Measurements from ENCODE around the gene HOXA2. TPM values are rescaled to one million over a fixed set of nuclear protein-coding genes. Genes with fewer than 3 reads are reported as not detected.

HOXA2 gene
- total RNA-seq, 4 donors from 2014 or later: 0.39 to 2.5 (median 1.8) TPM

DNA sequence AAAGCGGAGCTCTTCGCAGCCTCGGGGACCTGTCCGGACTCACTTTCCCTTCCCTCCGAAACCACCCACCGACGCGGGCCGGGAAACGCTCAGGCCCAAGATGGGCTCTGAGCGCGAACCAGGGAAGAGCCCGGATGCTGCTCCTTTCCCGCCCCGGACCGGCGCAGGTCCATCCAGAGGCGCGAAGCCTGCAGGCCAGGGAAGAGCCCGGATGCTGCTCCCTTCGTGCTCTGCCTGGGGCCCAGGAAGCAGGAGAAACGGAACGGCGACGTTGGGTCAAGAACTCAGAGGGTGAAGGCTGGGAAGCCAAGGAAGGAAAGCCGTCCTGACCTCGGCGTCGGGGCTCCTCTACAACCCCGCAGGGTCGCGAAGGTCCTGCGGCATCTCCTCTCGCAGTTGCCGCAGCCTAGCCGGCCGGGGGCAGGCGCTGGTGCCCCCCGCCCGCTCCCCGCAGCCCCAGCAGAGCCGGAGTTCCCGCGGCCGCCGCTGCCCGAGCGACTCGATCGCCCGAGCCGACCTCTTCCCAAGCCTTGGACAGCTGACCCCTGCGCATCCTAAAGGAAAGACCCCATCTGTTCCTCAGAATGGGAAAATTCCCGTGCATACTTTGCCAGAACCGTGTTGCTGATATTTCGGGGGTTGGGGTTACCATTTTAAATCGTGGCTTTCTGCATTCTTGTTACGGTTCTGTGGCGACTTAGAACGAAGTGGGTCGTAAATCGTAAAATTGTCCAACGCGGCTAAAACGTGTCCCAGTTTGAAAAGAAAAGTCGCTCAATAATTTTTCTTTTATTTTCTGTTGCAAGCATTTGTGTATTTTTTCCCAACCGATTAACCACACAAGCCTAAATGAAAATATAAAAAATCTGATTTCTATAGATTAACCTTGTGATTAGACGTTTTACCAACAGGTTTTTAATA, 14.2 kb downstream of the HOXA2 start:
- WGBS, 2 donors: 21 to 35% methylated on average over 43 to 50 of the region's 68 CpGs
- no peak for TF ChIP-seq CTCF (IDR thresholded peaks at IDR 0.05)
- no peak for TF ChIP-seq POLR2A (IDR thresholded peaks at IDR 0.05)
- intact Hi-C loops (cut with DNase I; ENCODE audit: low total_unique reads): no loop called here
- H3K4me3 ChIP-seq (ENCODE audit: low read depth, poor library complexity, severe bottlenecking): no peak overlapping the region
- DNase-seq (ENCODE audit: low spot score in 2 of 2): no peak

DNA sequence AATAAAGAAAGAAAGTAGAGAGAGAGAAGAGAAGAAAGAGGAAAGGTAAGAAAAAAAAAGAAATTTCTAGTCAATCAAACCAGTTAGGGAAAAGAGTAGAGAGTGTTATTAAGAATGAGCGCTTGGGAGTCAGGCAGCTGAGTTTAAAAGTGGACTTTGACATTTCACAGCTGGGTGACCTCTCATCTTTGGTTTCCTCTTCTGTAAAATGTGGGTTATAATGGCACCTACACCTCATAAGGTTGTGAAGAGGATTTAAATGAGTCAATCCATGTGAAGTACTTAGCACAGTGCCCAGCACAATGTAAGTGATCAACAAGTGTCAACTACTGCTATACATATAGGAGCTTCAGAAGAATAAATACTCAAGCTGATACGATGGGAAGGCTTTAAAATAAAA, 18.8 kb downstream of the HOXA2 start:
- TF ChIP-seq POLR2A (IDR thresholded peaks at IDR 0.05): no peak
- no peak for TF ChIP-seq CTCF (IDR thresholded peaks at IDR 0.05)
- 92 to 93% methylated on average over 2 of the region's 2 CpGs for WGBS, 2 donors
- DNase-seq (ENCODE audit: low spot score in 2 of 2): no peak
- intact Hi-C loops (cut with DNase I; ENCODE audit: low total_unique reads): no loop called here
- H3K4me3 ChIP-seq (ENCODE audit: low read depth, poor library complexity, severe bottlenecking): no peak overlapping the region

- H3K4me3 ChIP-seq (ENCODE audit: low read depth, poor library complexity, severe bottlenecking): no peak overlapping the region
- WGBS, 2 donors: 78 to 86% methylated on average over 1 of the region's 1 CpG
- no peak for DNase-seq (ENCODE audit: low spot score in 2 of 2)
- TF ChIP-seq POLR2A (IDR thresholded peaks at IDR 0.05): no peak
- TF ChIP-seq CTCF (IDR thresholded peaks at IDR 0.05): no peak
- intact Hi-C loops (cut with DNase I; ENCODE audit: low total_unique reads): no loop called here
Observed at GRCh38 chr7:27082171-27082570, 20.3 kb downstream of the HOXA2 start.

DNA sequence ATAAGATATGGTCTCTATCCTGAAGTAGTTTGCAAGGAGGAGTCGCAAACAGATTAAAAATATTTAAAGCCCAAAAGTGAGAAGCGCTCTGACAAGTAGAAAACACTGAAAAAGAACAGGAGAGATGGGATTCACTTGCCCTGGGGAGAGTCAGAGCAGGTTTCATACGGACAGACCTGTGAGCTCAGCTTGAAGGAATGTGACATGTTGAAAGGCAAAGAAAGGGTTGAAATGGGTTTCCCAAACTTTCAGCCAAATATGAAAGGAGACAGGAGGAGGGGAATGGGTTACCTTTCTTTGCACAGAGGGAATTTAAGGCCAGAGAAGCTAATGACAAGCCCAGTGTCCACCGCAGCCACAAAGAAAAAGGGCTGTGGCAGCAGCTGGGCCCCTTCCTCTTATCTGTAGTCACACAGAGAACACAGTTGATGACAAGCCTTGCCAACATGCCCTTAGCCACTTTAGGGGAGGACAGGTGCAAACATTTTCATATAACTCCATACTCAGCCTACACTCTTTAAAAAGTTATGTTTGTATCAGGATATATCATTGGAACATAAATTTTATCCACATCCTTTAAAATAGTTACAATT, 21.5 kb downstream of the HOXA2 start:
- H3K4me3 ChIP-seq (ENCODE audit: low read depth, poor library complexity, severe bottlenecking): no peak overlapping the region
- TF ChIP-seq POLR2A (IDR thresholded peaks at IDR 0.05) (no peak), CTCF (IDR thresholded peaks at IDR 0.05) (no peak)
- intact Hi-C loops (cut with DNase I; ENCODE audit: low total_unique reads): no loop called here
- WGBS, 2 donors: 57 to 58% methylated on average over 4 of the region's 4 CpGs
- no peak for DNase-seq (ENCODE audit: low spot score in 2 of 2)

GRCh38 chr7:27079234-27079975, 23.1 kb downstream of the HOXA2 start:
- no peak for DNase-seq (ENCODE audit: low spot score in 2 of 2)
- no peak overlapping the region for H3K4me3 ChIP-seq (ENCODE audit: low read depth, poor library complexity, severe bottlenecking)
- WGBS, 2 donors: 93 to 94% methylated on average over 1 of the region's 1 CpG
- no peak for TF ChIP-seq POLR2A (IDR thresholded peaks at IDR 0.05)
- TF ChIP-seq CTCF (IDR thresholded peaks at IDR 0.05): no peak
- intact Hi-C loops (cut with DNase I; ENCODE audit: low total_unique reads): no loop called here
